Endothelial cell of umbilical vein (primary cell): ENCODE measurements around the gene AKAP13. TPM values are rescaled to one million over a fixed set of nuclear protein-coding genes. Genes with fewer than 3 reads are reported as not detected.

Experiments
- BruUV-seq: library from RNA; stranded (reverse); fragments of 400-500 nt; replicated peaks from 2 replicates; lab custom pipeline; 2021; lab: Mats Ljungman, UMichigan
- CTCF ChIA-PET: fragments of 300-600, 350-600 bp; sonication (Branson Sonifier 250); formaldehyde crosslinking; loops from one replicate; lab custom pipeline; 2021; ENCODE audit warnings: antibody characterized with exemption, inconsistent platforms; lab: Charles Lee
- POLR2A ChIA-PET: fragments of 300-600, 350-600 bp; sonication (Branson Sonifier 250); formaldehyde crosslinking; loops from one replicate; lab custom pipeline; 2021; ENCODE audit warnings: antibody characterized with exemption, inconsistent platforms; lab: Charles Lee
- DNase-seq: peaks from one replicate; pipeline ENCODE4 v3.0.0-alpha.2; 2011; ENCODE audit warnings: low read depth, low spot score
- FAIRE-seq: peaks from 2 replicates; lab custom pipeline; 2011; peaks lifted over from hg19 to GRCh38; lab: Jason Lieb, UNC
- H2AFZ ChIP-seq: 2 replicates; pipeline ENCODE4 v1.6.0; 2012; ENCODE audit warnings: low read depth, low read length, control low read depth, inconsistent platforms
- H3K27ac ChIP-seq: 2 replicates; pipeline ENCODE4 v1.5.1; 2011; ENCODE audit warnings: low read depth, mild to moderate bottlenecking, control low read depth, low read length, moderate library complexity; ENCODE audit not compliant: insufficient read depth
- H3K27me3 ChIP-seq, 2 experiments: 2 replicates each; pipeline versions ENCODE4 v1.6.0 to v1.6.1; 2011; ENCODE audit warnings: low read length in 2 of 2, mixed read lengths in 1 of 2; ENCODE audit not compliant: control insufficient read depth in 2 of 2, insufficient read depth in 2 of 2
- H3K36me3 ChIP-seq, 2 experiments: 2 replicates in 1 of 2; 3 replicates in 1 of 2; pipeline ENCODE4 v1.5.1; 2011; ENCODE audit warnings: low read length in 2 of 2, mild to moderate bottlenecking in 1 of 2, moderate library complexity in 1 of 2; ENCODE audit not compliant: control insufficient read depth in 2 of 2, insufficient read depth in 2 of 2; ENCODE audit errors: extremely low read depth in 1 of 2
- H3K4me1 ChIP-seq: 3 replicates; pipeline ENCODE4 v1.5.1; 2011; ENCODE audit warnings: mild to moderate bottlenecking, low read length; ENCODE audit not compliant: control insufficient read depth, insufficient read depth; ENCODE audit errors: extremely low read depth
- H3K4me2 ChIP-seq: 2 replicates; pipeline ENCODE4 v1.6.1; 2011; ENCODE audit warnings: low read length, control low read depth, mixed read lengths; ENCODE audit not compliant: insufficient read depth
- H3K4me3 ChIP-seq, 3 experiments: fragments of 200-600 bp in 1 of 3; sonication (generic), shearing (Covaris generic) in 1 of 3; replicated peaks in 1 of 3; 2 replicates each; pipeline ENCODE4 v1.5.1; 2011 to 2016; ENCODE audit warnings: control low read depth in 3 of 3, low read length in 3 of 3, mild to moderate bottlenecking in 2 of 3, inconsistent platforms in 1 of 3, low read depth in 1 of 3, moderate library complexity in 1 of 3; ENCODE audit not compliant: insufficient read depth in 1 of 3
- H3K79me2 ChIP-seq: 2 replicates; pipeline ENCODE4 v1.6.0; 2012; ENCODE audit warnings: low read length, inconsistent platforms; ENCODE audit not compliant: control insufficient read depth, insufficient read depth
- H3K9ac ChIP-seq: replicated peaks from 2 replicates; pipeline ENCODE3; 2011; ENCODE audit warnings: low read length, control low read depth; ENCODE audit not compliant: insufficient read depth; ENCODE audit errors: extremely low read depth
- H3K9me1 ChIP-seq: replicated peaks from 3 replicates; pipeline ENCODE4 v1.6.0; 2011; ENCODE audit warnings: mild to moderate bottlenecking, low read length; ENCODE audit not compliant: control insufficient read depth, insufficient read depth; ENCODE audit errors: extremely low read depth
- H3K9me3 ChIP-seq: replicated peaks from 2 replicates; pipeline ENCODE4 v1.5.1; 2012; ENCODE audit warnings: low read length, inconsistent platforms; ENCODE audit not compliant: control insufficient read depth, insufficient read depth
- H4K20me1 ChIP-seq: replicated peaks from 2 replicates; pipeline ENCODE3; 2011; ENCODE audit warnings: mild to moderate bottlenecking, low read length; ENCODE audit not compliant: control insufficient read depth, insufficient read depth; ENCODE audit errors: extremely low read depth
- CTCF ChIP-seq, 2 donors: IDR thresholded peaks; 1 replicate in 1 of 2; 2 replicates in 1 of 2; pipeline ENCODE4 v1.5.1; 2011; ENCODE audit warnings: low read length in 2 of 2, mild to moderate bottlenecking in 2 of 2, moderate library complexity in 2 of 2, control low read depth in 1 of 2, inconsistent platforms in 1 of 2, low read depth in 1 of 2; ENCODE audit not compliant: insufficient read depth in 1 of 2; ENCODE audit errors: extremely low read depth in 1 of 2
- GATA2 ChIP-seq: IDR thresholded peaks from 2 replicates; pipeline ENCODE4 v1.7.0; 2011; ENCODE audit warnings: low read depth, mild to moderate bottlenecking, moderate library complexity, mixed read lengths, low read length; ENCODE audit not compliant: insufficient read length, insufficient read depth
- JUN ChIP-seq: IDR thresholded peaks from 2 replicates; pipeline ENCODE4 v1.6.1; 2011; ENCODE audit warnings: borderline replicate concordance, low read depth; ENCODE audit not compliant: insufficient read length, insufficient read depth
- dilution Hi-C: fragments of 300-500 bp; cut with MboI; formaldehyde crosslinking; loops from one replicate; pipeline ENCODE4 v1.15.0; 2019; ENCODE audit warnings: low sequenced_read_pairs; ENCODE audit not compliant: extremely low pct_ligation_motif_present
- intact Hi-C: fragments of 100-400 bp; cut with micrococcal nuclease; formaldehyde crosslinking; loops from one replicate; pipeline ENCODE4 v1.10.0; 2022
- polyA plus RNA-seq, 4 experiments: library from polyadenylated mRNA; depleted of rRNA in 3 of 4; stranded (reverse) in 3 of 4; unstranded in 1 of 4; fragments of >200 nt; gene quantifications; 2 replicates each; pipeline versions ENCODE4 v1.2.1 to v1.2.3, GENCODE V29; 2011 to 2012; ENCODE audit warnings: missing spikeins in 1 of 4
- total RNA-seq: library from RNA; stranded (reverse); gene quantifications from 2 replicates; pipeline ENCODE4 v1.2.3, GENCODE V29; 2021

AKAP13 gene
- total and polyA plus RNA-seq, 2 donors (not counting 3 experiments of a cell fraction or from before 2014, with no cell fraction given), result 22.8 to 87.8 TPM

GRCh38 chr15:85690561-85691231 lies 310.3 kb downstream of the AKAP13 start:
- DNase-seq (peak; percentile 58), FAIRE-seq (no peak)
- Histone ChIP-seq H4K20me1 (no peaks in the 10 kb centered on the region), H3K27ac (peak overlapping the region; percentile 12), H3K79me2 (no peaks in the 10 kb centered on the region), H3K27me3 (no peaks in the 10 kb centered on the region), H2AFZ (no peak overlapping the region), H3K4me1 (peaks cover 32% of the 10 kb centered on the region), H3K4me2 (peak overlapping the region; percentile 90), H3K4me3 (no peak overlapping the region), H3K36me3 (peaks cover 6 to 7% of the 10 kb centered on the region in 2 experiments), H3K9me1 (no peaks in the 10 kb centered on the region), H3K9me3 (no peaks in the 10 kb centered on the region), H3K9ac (peak overlapping the region; percentile 81)
- ChIA-PET CTCF (interaction anchor here (1.1 to 2.2 kb wide), 6 partner anchors 15 to 99 kb away, joined by 3 to 8 read pairs (median 4); no protein-coding TSS in a partner anchor), POLR2A (no interaction called here)
- TF ChIP-seq CTCF (IDR thresholded peaks at IDR 0.05; ENCODE audit: extremely low read depth in 1 of 2, insufficient read depth in 1 of 2, low read depth in 1 of 2, low read length in 2 of 2), result no peak
- no peak for TF ChIP-seq GATA2
- TF ChIP-seq JUN, result no peak
- BruUV-seq, result no TSS peak
- intact Hi-C loops (no loop called here), dilution Hi-C loops (no loop called here)
